HG03558 (cell line): ENCODE results near the gene FTSJ3.
"Not testable (repeated sequence)": the region's sequence is repeated elsewhere in the genome, so short reads cannot be mapped to it uniquely, and the experiment has no call there.

ENCODE experiments used
- ATAC-seq: cut with Tn5 transposase; IDR thresholded peaks from one replicate; pipeline ENCODE4 v1.9.1; 2021; ENCODE audit warnings: moderate number of reproducible peaks; ENCODE audit not compliant: unreplicated experiment; ENCODE audit errors: extremely low read depth

The FTSJ3 gene

GRCh38 chr17:63827002-63827800 is at the start of gene FTSJ3, which contains the start of gene PSMC5:
TSS of gene FTSJ3 (minus strand) at chr17:63827663. CDS start at chr17:63826902, 761 bp downstream.
TSS of gene PSMC5 (plus strand) at chr17:63827431. CDS start at chr17:63827491, 60 bp downstream.
- ATAC-seq, result peak; percentile 68

GRCh38 chr17:63874693-63875092 is 47.2 kb upstream of the FTSJ3 start:
- not testable (repeated sequence) for ATAC-seq

- not testable (repeated sequence) for ATAC-seq
Measured at GRCh38 chr17:63874061-63874626, 46.7 kb upstream of the FTSJ3 start.

- ATAC-seq, result not testable (repeated sequence)
Measured at GRCh38 chr17:63873577-63873976, 46.1 kb upstream of the FTSJ3 start, which contains the start of gene CSH2. TSS of gene CSH2 (minus strand) at chr17:63873677. CDS start at chr17:63873614, 63 bp downstream.

GRCh38 chr17:63871646-63872365 is 44.3 kb upstream of the FTSJ3 start:
- not testable (repeated sequence) for ATAC-seq

GRCh38 chr17:63870292-63870665 is 42.8 kb upstream of the FTSJ3 start:
- not testable (repeated sequence) for ATAC-seq

GRCh38 chr17:63869491-63870291 is 42.2 kb upstream of the FTSJ3 start:
- ATAC-seq, result not testable (repeated sequence)

- ATAC-seq, result not testable (repeated sequence)
Measured at GRCh38 chr17:63866625-63867024, 39.2 kb upstream of the FTSJ3 start.

GRCh38 chr17:63859257-63859656 is 31.8 kb upstream of the FTSJ3 start:
- no peak for ATAC-seq

- not testable (repeated sequence) for ATAC-seq
Measured at GRCh38 chr17:63856425-63856824, 29.0 kb upstream of the FTSJ3 start.

- ATAC-seq, result no peak
Measured at GRCh38 chr17:63855185-63855584, 27.7 kb upstream of the FTSJ3 start.

GRCh38 chr17:63854709-63855108 is 27.2 kb upstream of the FTSJ3 start:
- no peak for ATAC-seq

GRCh38 chr17:63853260-63853659 is 25.8 kb upstream of the FTSJ3 start:
- no peak for ATAC-seq

- no peak for ATAC-seq
Measured at GRCh38 chr17:63850401-63850800, 22.9 kb upstream of the FTSJ3 start.

GRCh38 chr17:63848834-63849689 is 21.6 kb upstream of the FTSJ3 start:
- ATAC-seq, result no peak

GRCh38 chr17:63847525-63848249 is 20.2 kb upstream of the FTSJ3 start:
- ATAC-seq, result no peak

GRCh38 chr17:63845509-63845908 is 18.0 kb upstream of the FTSJ3 start:
- no peak for ATAC-seq

GRCh38 chr17:63843910-63844677 is 16.6 kb upstream of the FTSJ3 start:
- ATAC-seq, result no peak
